Heart right ventricle (tissue), 16 donors: ENCODE results near the gene PLGRKT. TPM values are rescaled to one million over a fixed set of nuclear protein-coding genes. Genes with fewer than 3 reads are reported as not detected.

Experiments
- ATAC-seq, 8 donors: fragments of 200-7000 bp; cut with Tn5 transposase; one replicate each; pipeline ENCODE4 v1.9.1; 2020; ENCODE audit warnings: mild to moderate bottlenecking in 8 of 8, moderate library complexity in 8 of 8, moderate number of reproducible peaks in 1 of 8
- DNase-seq, 2 donors: peaks; one replicate each; pipeline ENCODE4 v3.0.0-alpha.2; 2020
- H3K27ac ChIP-seq, 10 donors: fragments of 200-600 bp; sonication (generic) in 2 of 10; one replicate each; pipeline versions ENCODE4 v1.5.0 to v1.8.0; 2020 to 2022; ENCODE audit warnings: mild to moderate bottlenecking in 3 of 10
- H3K27me3 ChIP-seq, 7 donors: fragments of 200-600 bp; one replicate each; pipeline ENCODE4 v1.8.0; 2021 to 2022; ENCODE audit warnings: mild to moderate bottlenecking in 2 of 7
- H3K36me3 ChIP-seq, 9 donors: fragments of 200-600 bp; sonication (generic) in 1 of 9; one replicate each; pipeline versions ENCODE4 v1.5.0 to v1.8.0; 2020 to 2022; ENCODE audit warnings: mild to moderate bottlenecking in 2 of 9
- H3K4me1 ChIP-seq, 9 donors: fragments of 200-600 bp; sonication (generic) in 1 of 9; one replicate each; pipeline versions ENCODE4 v1.5.0 to v1.8.0; 2020 to 2022; ENCODE audit warnings: mild to moderate bottlenecking in 4 of 9
- H3K4me3 ChIP-seq, 10 donors: fragments of 200-600 bp; sonication (generic) in 2 of 10; one replicate each; pipeline versions ENCODE4 v1.5.0 to v1.8.0; 2020 to 2022; ENCODE audit warnings: mild to moderate bottlenecking in 7 of 10, moderate library complexity in 2 of 10
- H3K9me3 ChIP-seq, 11 donors: fragments of 200-600 bp in 10 of 11; sonication (generic) in 2 of 11; one replicate each; pipeline versions ENCODE4 v1.5.0 to v1.8.0; 2013 to 2022; ENCODE audit warnings: mild to moderate bottlenecking in 2 of 11, control low read depth in 1 of 11, moderate library complexity in 1 of 11
- WGBS, 2 donors: extraction: QIAGEN DNeasy Blood & Tissue Kit; methylation state at CpG; one replicate each; pipeline ENCODE4 v1.1.7; 2013; ENCODE audit warnings: inconsistent platforms in 1 of 2; 5-methylcytosine and 5-hydroxymethylcytosine counted together
- intact Hi-C, 10 donors: fragments of 100-400 bp; cut with DNase I; formaldehyde crosslinking; loops; one replicate each; pipeline versions ENCODE4 v1.11.1 to v1.14.2; 2022
- polyA plus RNA-seq, 2 donors: library from polyadenylated mRNA; stranded (reverse); fragments of 200-250 nt; gene quantifications; one replicate each; pipeline ENCODE4 v1.2.3, GENCODE V29; 2013
- total RNA-seq, 10 donors: library from RNA; stranded (reverse); fragmentation: NEBNext Ultra II Directional in 3 of 10; extraction: Animal tissue kit (Norgen Biotek cat#: 25700) in 3 of 10; gene quantifications; one replicate each; pipeline versions ENCODE4 v1.2.1 to v1.2.4, GENCODE V29; 2021 to 2023
- TF ChIP-seq, protein P1 (sequence below), 9 donors: fragments of 200-600 bp; sonication (generic) in 2 of 9; IDR thresholded peaks; one replicate each; pipeline versions ENCODE4 v1.5.0 to v1.8.0; 2021 to 2022; ENCODE audit warnings: antibody characterized with exemption in 9 of 9, mild to moderate bottlenecking in 5 of 9, moderate library complexity in 1 of 9
- donor health status: Arrhythmogenic right ventricular cardiomyopathy.
- donor health status: ischemic (EF 13 %, LVEDD 7.1; RV severe dilation, severe dysfunction).
- donor health status: healthy with polysubstance abuse.
- donor health status: DM: no; HTN: yes; CAD: no.
- donor health status: DM: no; HTN: no; CAD: no.
- donor health status: ischemic (EF 25% LVEDD 6.9; RV normal size, moderate dysfunction).
- donor health status: ischemic (EF 25% LVEDD 5.7; RV mildly dilated, moderate dysfunction).
- donor health status: healthy.
- donor health status: DM: yes; HTN: yes; CAD: no.
- donor health status: Ischemic cardiomyopathy.
- donor health status: ischemic (EF 35%, LVEDD 5.7; RV mildly dilated, moderate dysfunction).
- donor health status: nonischemic (EF 11% LVEDD 7.7; RV severe dilation, severe dysfunction).
- donor health status: DM: yes; HTN: yes; CAD: no.
- donor health status: PGD.
- donor health status: ischemic (EF 29% LVEDD 5.4; RV normal size, mild dysfunction).
- donor health status: nonischemic (EF 23%, LVEDD 6.1; RV moderate dilation, normal function).

The PLGRKT gene
- total and polyA plus RNA-seq, 12 donors: 11.8 to 53.0 (median 35.9) TPM

DNA sequence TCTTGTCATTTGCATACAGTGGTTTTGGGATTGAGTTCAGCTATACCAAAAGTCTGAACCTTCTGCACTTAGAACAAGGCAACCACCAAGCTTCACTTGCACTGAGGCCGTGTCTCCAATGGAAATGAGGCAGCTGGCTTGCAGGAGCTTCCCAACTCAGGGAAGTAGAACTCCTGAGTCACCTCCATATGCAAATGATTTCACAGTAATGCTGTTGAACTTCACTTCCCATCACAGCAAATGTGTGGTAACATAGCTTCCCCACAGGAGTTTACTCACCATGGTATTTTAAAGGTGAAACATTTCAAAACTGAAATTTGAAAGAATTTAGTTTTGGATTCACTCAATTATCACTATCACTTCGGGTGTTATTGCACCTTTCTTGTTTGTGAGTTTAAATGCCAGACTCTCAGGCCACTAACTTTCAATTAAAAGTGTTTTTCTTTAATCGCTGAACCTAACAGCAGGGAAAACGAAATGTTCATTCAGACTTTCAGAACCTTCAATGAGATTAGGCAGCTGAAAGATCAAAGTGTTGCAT lies 21.6 kb upstream of the PLGRKT start:
- H3K9me3 ChIP-seq: no peaks in the 10 kb centered on the region
- peaks cover 0 to 40% (median 3%) of the 10 kb centered on the region in 9 donors for H3K4me1 ChIP-seq
- H3K4me3 ChIP-seq: no peak overlapping the region
- intact Hi-C loops: loop anchor here in 4 of 10 donors (5.0 to 10.0 kb wide), 4 partner anchors 43 to 128 kb away; partner anchors contain the start of gene PDCD1LG2 (in 1 of the 4)
- peak overlapping the region in 1 of 10 donors; percentile 59 for H3K27ac ChIP-seq
- ATAC-seq: peak in 1 of 8 donors; percentile 52
- TF ChIP-seq, protein P1, sequence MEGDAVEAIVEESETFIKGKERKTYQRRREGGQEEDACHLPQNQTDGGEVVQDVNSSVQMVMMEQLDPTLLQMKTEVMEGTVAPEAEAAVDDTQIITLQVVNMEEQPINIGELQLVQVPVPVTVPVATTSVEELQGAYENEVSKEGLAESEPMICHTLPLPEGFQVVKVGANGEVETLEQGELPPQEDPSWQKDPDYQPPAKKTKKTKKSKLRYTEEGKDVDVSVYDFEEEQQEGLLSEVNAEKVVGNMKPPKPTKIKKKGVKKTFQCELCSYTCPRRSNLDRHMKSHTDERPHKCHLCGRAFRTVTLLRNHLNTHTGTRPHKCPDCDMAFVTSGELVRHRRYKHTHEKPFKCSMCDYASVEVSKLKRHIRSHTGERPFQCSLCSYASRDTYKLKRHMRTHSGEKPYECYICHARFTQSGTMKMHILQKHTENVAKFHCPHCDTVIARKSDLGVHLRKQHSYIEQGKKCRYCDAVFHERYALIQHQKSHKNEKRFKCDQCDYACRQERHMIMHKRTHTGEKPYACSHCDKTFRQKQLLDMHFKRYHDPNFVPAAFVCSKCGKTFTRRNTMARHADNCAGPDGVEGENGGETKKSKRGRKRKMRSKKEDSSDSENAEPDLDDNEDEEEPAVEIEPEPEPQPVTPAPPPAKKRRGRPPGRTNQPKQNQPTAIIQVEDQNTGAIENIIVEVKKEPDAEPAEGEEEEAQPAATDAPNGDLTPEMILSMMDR (IDR thresholded peaks at IDR 0.05): no peak
- H3K36me3 ChIP-seq: peaks cover 0 to 60% (median 17%) of the 10 kb centered on the region in 9 donors
- DNase-seq: no peak
- H3K27me3 ChIP-seq: no peaks in the 10 kb centered on the region
- 86 to 89% methylated on average over 4 of the region's 4 CpGs for WGBS, 2 donors

DNA sequence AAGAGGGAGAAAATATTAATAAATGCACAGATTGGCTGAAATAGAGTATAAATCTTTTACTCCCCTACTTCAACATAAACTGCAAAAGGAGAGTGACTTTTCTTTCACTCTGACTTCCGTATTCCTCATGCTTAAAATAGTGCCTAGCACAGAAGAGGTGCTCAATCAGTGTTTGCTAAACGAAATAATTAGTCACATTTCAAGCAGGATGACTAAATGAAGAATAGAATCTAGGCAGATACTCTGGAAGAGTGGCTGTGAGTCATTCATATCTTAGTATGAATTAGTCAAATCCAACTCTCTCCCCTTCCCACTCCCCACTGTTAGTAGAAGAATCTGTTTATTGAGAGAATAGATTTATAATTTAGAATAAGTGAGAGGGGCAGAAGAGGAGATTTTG lies 17.5 kb upstream of the PLGRKT start:
- Histone ChIP-seq H3K36me3 (peaks cover 0 to 32% (median 0%) of the 10 kb centered on the region in 9 donors), H3K4me1 (peaks cover 3 to 75% (median 23%) of the 10 kb centered on the region in 9 donors), H3K9me3 (no peaks in the 10 kb centered on the region), H3K27ac (peak overlapping the region in 7 of 10 donors; percentile 6 to 87 (median 54)), H3K4me3 (no peak overlapping the region), H3K27me3 (no peaks in the 10 kb centered on the region)
- intact Hi-C loops: loop anchor here in 4 of 10 donors (5.0 to 10.0 kb wide), 4 partner anchors 47 to 132 kb away; partner anchors contain the start of gene PDCD1LG2 (in 1 of the 4)
- TF ChIP-seq, protein P1 (IDR thresholded peaks at IDR 0.05): no peak
- ATAC-seq (peak in 2 of 8 donors; percentile 17 to 55), DNase-seq (no peak)
- WGBS, 2 donors: 36 to 48% methylated on average over 2 of the region's 2 CpGs

DNA sequence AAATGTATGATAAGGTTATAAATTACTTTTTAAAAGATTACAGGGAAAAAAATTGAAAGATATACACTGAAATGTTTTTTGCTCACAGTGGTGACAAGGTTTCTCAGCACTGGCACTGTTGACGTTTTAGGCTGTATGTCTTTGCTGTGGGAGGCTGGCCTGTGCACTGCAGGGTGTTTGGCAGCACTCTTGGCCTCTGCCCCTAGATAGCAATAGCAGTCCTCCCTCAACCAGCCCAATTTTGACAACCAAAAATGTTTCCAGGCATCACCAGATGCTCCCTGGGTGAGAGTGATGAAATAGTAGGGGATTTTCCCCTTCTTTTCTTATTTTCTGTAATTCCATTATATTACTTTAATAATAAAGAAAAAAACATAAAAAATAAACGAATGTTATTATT lies 15.9 kb upstream of the PLGRKT start:
- ATAC-seq (peak in 3 of 8 donors; percentile 30 to 55 (median 50)), DNase-seq (no peak)
- Histone ChIP-seq H3K4me1 (peaks cover 3 to 72% (median 33%) of the 10 kb centered on the region in 9 donors), H3K36me3 (peaks cover 0 to 21% (median 0%) of the 10 kb centered on the region in 9 donors), H3K27me3 (no peaks in the 10 kb centered on the region), H3K27ac (peak overlapping the region in 8 of 10 donors; percentile 11 to 87 (median 46)), H3K9me3 (no peaks in the 10 kb centered on the region), H3K4me3 (no peak overlapping the region)
- TF ChIP-seq, protein P1 (IDR thresholded peaks at IDR 0.05): no peak
- intact Hi-C loops: loop anchor here in 5 of 10 donors (2.0 to 10.0 kb wide), 5 partner anchors 47 to 134 kb away; partner anchors contain the start of gene PDCD1LG2 (in 1 of the 5)
- 18 to 49% methylated on average over 2 of the region's 2 CpGs for WGBS, 2 donors

DNA sequence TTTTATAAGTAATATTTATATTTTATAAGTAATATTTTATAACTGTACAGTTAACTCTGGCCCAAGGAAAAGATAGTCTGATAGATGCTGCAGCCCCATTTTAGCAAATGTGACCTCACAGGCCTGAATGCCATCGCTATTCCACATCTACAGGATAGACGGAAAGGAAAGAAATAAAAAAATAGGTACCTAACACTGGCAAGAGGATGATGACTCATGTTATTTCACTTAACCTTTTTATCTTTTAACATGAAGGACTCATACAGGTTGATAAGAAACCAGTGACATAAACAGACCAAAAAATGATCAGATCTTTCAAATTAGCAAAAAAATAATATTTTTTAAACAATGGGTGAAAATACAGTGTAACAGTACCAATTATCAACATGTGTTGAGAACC lies 15.3 kb upstream of the PLGRKT start:
- ATAC-seq (no peak), DNase-seq (no peak)
- Histone ChIP-seq H3K27me3 (no peaks in the 10 kb centered on the region), H3K4me1 (peaks cover 3 to 69% (median 33%) of the 10 kb centered on the region in 9 donors), H3K36me3 (peaks cover 0 to 14% (median 0%) of the 10 kb centered on the region in 9 donors), H3K4me3 (no peak overlapping the region), H3K27ac (peak overlapping the region in 8 of 10 donors; percentile 11 to 87 (median 46)), H3K9me3 (no peaks in the 10 kb centered on the region)
- intact Hi-C loops: loop anchor here in 5 of 10 donors (2.0 to 10.0 kb wide), 5 partner anchors 48 to 134 kb away; partner anchors contain the start of gene PDCD1LG2 (in 1 of the 5)
- TF ChIP-seq, protein P1 (IDR thresholded peaks at IDR 0.05): no peak
- WGBS, 2 donors: 65 to 74% methylated on average over 2 of the region's 2 CpGs
